AG10803 (cell line): ENCODE results near the gene FKBP4.

Source experiments
- DNase-seq: peaks from one replicate; pipeline ENCODE4 v3.0.0; 2010; ENCODE audit warnings: low read depth
- H3K4me3 ChIP-seq: 2 replicates; pipeline ENCODE4 v1.5.1; 2011; ENCODE audit warnings: mild to moderate bottlenecking, low read length, control low read depth
- CTCF ChIP-seq: conservative IDR thresholded peaks from 2 replicates; pipeline ENCODE4 v1.5.1; 2011; ENCODE audit warnings: mild to moderate bottlenecking, low read length, control low read depth, inconsistent platforms

Gene FKBP4

GRCh38 chr12:2753536-2753935 lies 41.2 kb upstream of the FKBP4 start:
- no peak for TF ChIP-seq CTCF
- H3K4me3 ChIP-seq, result no peak overlapping the region
- no peak for DNase-seq

GRCh38 chr12:2754208-2754607 lies 40.6 kb upstream of the FKBP4 start:
- no peak overlapping the region for H3K4me3 ChIP-seq
- DNase-seq, result no peak
- TF ChIP-seq CTCF, result no peak

GRCh38 chr12:2756756-2757155 lies 38.0 kb upstream of the FKBP4 start:
- no peak for TF ChIP-seq CTCF
- no peak overlapping the region for H3K4me3 ChIP-seq
- no peak for DNase-seq

GRCh38 chr12:2759733-2760132 lies 35.0 kb upstream of the FKBP4 start:
- H3K4me3 ChIP-seq, result no peak overlapping the region
- no peak for TF ChIP-seq CTCF
- DNase-seq, result no peak

GRCh38 chr12:2764398-2764797 lies 30.4 kb upstream of the FKBP4 start:
- H3K4me3 ChIP-seq, result no peak overlapping the region
- TF ChIP-seq CTCF, result no peak
- no peak for DNase-seq

GRCh38 chr12:2765052-2765451 lies 29.7 kb upstream of the FKBP4 start:
- no peak for DNase-seq
- H3K4me3 ChIP-seq, result no peak overlapping the region
- no peak for TF ChIP-seq CTCF

- no peak for TF ChIP-seq CTCF
- DNase-seq, result no peak
- no peak overlapping the region for H3K4me3 ChIP-seq
Measured at GRCh38 chr12:2765608-2766007, 29.2 kb upstream of the FKBP4 start.
